ENCODE data around the gene SND1.

- TF ChIP-seq ZNF274 (IDR thresholded peaks at IDR 0.05; ENCODE audit: insufficient read depth, insufficient read length) (no peak), GABPA (IDR thresholded peaks at IDR 0.05; ENCODE audit: low read depth) (no peak), TBL1XR1 (IDR thresholded peaks at IDR 0.05; ENCODE audit: low read depth, low read length) (no peak), CHD2 (IDR thresholded peaks at IDR 0.05; ENCODE audit: borderline replicate concordance, low read depth, low read length) (no peak), SPI1 (IDR thresholded peaks at IDR 0.05; ENCODE audit: borderline replicate concordance, insufficient read depth, low read depth, low read length) (no peak), TAF1 (IDR thresholded peaks at IDR 0.05; ENCODE audit: borderline replicate concordance, low read depth, low read length) (no peak)
- TF ChIP-seq, protein P1, sequence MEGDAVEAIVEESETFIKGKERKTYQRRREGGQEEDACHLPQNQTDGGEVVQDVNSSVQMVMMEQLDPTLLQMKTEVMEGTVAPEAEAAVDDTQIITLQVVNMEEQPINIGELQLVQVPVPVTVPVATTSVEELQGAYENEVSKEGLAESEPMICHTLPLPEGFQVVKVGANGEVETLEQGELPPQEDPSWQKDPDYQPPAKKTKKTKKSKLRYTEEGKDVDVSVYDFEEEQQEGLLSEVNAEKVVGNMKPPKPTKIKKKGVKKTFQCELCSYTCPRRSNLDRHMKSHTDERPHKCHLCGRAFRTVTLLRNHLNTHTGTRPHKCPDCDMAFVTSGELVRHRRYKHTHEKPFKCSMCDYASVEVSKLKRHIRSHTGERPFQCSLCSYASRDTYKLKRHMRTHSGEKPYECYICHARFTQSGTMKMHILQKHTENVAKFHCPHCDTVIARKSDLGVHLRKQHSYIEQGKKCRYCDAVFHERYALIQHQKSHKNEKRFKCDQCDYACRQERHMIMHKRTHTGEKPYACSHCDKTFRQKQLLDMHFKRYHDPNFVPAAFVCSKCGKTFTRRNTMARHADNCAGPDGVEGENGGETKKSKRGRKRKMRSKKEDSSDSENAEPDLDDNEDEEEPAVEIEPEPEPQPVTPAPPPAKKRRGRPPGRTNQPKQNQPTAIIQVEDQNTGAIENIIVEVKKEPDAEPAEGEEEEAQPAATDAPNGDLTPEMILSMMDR (IDR thresholded peaks at IDR 0.05 in 2 of 3, conservative IDR thresholded peaks at IDR 0.05 in 1 of 3; ENCODE audit: control insufficient read depth in 2 of 3, extremely low read depth in 1 of 3, insufficient read depth in 1 of 3, low read depth in 3 of 3, low read length in 3 of 3), result no peak
These were observed 464.7 kb downstream of the SND1 start for GRCh38 chr7:128116740-128117139.

Data from GM12878 (cell line).